G401.6 (cell line): ENCODE data around the gene TBC1D3B.
"Not testable (repeated sequence)": the region's sequence is repeated elsewhere in the genome, so short reads cannot be mapped to it uniquely, and the experiment has no call there.

Experiments
- FAIRE-seq: peaks from 2 replicates; lab custom pipeline; 2012; peaks lifted over from hg19 to GRCh38; lab: Jason Lieb, UNC

Gene TBC1D3B

GRCh38 chr17:36176536-36176935 lies at the start of gene TBC1D3B:
TSS of gene TBC1D3B (minus strand) at chr17:36176636. CDS start at chr17:36175050, 1,586 bp downstream.
- FAIRE-seq: not testable (repeated sequence)

- not testable (repeated sequence) for FAIRE-seq
Observed at GRCh38 chr17:36222967-36223366, 46.5 kb upstream of the TBC1D3B start.

- FAIRE-seq: not testable (repeated sequence)
Observed at GRCh38 chr17:36221581-36222100, 45.2 kb upstream of the TBC1D3B start.

- not testable (repeated sequence) for FAIRE-seq
Observed at GRCh38 chr17:36220737-36221580, 44.5 kb upstream of the TBC1D3B start.

- FAIRE-seq: not testable (repeated sequence)
Observed at GRCh38 chr17:36219556-36219955, 43.1 kb upstream of the TBC1D3B start.

- FAIRE-seq: not testable (repeated sequence)
Observed at GRCh38 chr17:36215406-36216308, 39.2 kb upstream of the TBC1D3B start.

GRCh38 chr17:36214918-36215317 lies 38.5 kb upstream of the TBC1D3B start:
- no peak for FAIRE-seq

- no peak for FAIRE-seq
Observed at GRCh38 chr17:36213695-36214094, 37.3 kb upstream of the TBC1D3B start.

- FAIRE-seq: no peak
Observed at GRCh38 chr17:36212966-36213365, 36.5 kb upstream of the TBC1D3B start.

GRCh38 chr17:36212272-36212605 lies 35.8 kb upstream of the TBC1D3B start:
- FAIRE-seq: no peak

- FAIRE-seq: not testable (repeated sequence)
Observed at GRCh38 chr17:36211484-36212271, 35.2 kb upstream of the TBC1D3B start.

- not testable (repeated sequence) for FAIRE-seq
Observed at GRCh38 chr17:36210439-36211211, 34.2 kb upstream of the TBC1D3B start, which contains the start of gene CCL4L2. TSS of gene CCL4L2 (plus strand) at chr17:36211063.

- FAIRE-seq: no peak
Observed at GRCh38 chr17:36209575-36209974, 33.1 kb upstream of the TBC1D3B start.

GRCh38 chr17:36207383-36207782 lies 30.9 kb upstream of the TBC1D3B start:
- not testable (repeated sequence) for FAIRE-seq

GRCh38 chr17:36206486-36206821 lies 30.0 kb upstream of the TBC1D3B start:
- not testable (repeated sequence) for FAIRE-seq

- FAIRE-seq: no peak
Observed at GRCh38 chr17:36205637-36206485, 29.4 kb upstream of the TBC1D3B start.

- FAIRE-seq: no peak
Observed at GRCh38 chr17:36204724-36205500, 28.5 kb upstream of the TBC1D3B start.

GRCh38 chr17:36203335-36203734 lies 26.9 kb upstream of the TBC1D3B start:
- no peak for FAIRE-seq

GRCh38 chr17:36201506-36201905 lies 25.1 kb upstream of the TBC1D3B start:
- not testable (repeated sequence) for FAIRE-seq
